DMS53 treated with DMSO at 0.1 percent for 48 hours (cell line): ENCODE data around the gene RAB32.
A peak's percentile ranks its signal among the peaks of the same experiment; 100 is the strongest.
"Not testable (repeated sequence)": the region's sequence is repeated elsewhere in the genome, so short reads cannot be mapped to it uniquely, and the experiment has no call there.

ENCODE experiments used
- DNase-seq: peaks from one replicate; lab custom pipeline; 2025; ENCODE audit not compliant: unreplicated experiment; lab: John Stamatoyannopoulos, UW

Gene RAB32

DNA sequence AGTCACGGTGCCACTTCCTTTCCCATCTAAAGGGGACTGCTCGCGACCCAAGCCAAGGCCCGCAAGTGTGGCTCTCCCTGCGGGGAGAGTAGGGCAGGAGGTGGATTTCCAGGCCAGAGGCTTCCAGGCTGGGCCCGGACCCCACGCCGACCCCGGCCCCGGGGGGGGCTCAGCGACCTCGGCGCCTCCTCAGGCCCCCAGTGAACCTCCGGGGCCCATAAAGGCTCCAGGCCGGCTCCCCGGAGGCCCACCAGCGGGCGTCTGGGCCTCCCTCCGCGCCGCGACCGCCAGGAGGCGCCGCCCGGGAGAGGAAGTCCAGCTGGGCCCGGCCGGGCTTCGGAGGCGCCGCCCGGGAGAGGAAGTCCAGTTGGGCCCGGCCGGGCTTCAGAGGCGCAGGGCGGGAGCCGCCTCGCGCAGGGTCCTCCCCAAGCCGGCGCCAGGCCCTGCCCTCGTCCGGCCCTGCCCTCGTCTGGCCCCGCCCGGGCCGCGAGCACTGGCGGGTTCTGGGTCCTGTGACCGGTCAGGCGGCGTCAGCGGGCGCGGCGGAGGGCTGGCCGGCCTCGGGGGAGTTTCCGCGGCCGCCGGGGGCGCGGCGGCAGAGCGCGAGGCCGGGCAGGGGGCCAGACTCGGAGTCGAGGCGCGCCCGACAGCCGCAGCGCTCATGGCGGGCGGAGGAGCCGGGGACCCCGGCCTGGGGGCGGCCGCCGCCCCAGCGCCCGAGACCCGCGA is at the start of gene RAB32:
RAB32 (plus strand) TSS at position 623 of the 729 bp plus-strand sequence; CDS start at position 662, 39 bp downstream.
- DNase-seq: peak; percentile 78

DNA sequence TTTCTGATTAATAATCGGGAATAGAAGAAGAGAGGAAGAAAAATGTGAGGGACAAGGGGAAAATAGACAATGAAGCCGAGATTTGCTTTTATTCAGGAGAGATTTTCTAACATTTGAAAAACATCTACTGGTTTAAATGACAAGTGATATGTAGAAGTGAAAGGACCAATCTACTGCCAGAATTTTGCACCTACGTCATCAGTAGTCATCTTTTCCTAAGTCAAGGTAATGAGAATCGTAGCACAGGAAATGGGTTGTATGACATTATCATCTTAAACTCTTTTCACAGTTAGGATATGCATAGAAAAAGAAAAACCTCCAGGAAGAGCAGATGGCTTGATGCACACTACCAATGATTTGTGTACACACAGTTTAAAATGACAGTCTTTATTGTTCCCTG is 45.3 kb upstream of the RAB32 start:
- no peak for DNase-seq

- DNase-seq: no peak
These were observed 40.5 kb upstream of the RAB32 start for GRCh38 chr6:146503096-146503495.

GRCh38 chr6:146515212-146515611 is 28.4 kb upstream of the RAB32 start:
- no peak for DNase-seq

DNA sequence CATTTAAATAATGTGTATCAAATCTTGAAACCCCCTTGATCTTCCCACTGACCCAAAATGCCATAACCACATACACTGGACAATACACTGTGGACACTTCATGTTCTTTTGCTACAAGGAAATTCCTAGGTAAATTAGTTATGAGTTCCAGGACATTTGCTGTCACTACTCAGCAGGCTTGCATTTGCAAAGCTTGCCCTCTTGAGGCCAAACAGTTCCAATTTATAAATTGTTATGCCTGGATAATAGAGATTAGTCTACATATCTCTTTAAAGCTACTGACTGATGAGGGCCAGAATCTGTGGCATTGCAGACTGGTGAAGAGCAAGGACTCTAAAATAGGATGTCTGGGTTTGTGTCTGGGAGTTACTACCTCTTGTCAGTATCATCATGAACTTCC is 17.4 kb upstream of the RAB32 start:
- DNase-seq: no peak

DNA sequence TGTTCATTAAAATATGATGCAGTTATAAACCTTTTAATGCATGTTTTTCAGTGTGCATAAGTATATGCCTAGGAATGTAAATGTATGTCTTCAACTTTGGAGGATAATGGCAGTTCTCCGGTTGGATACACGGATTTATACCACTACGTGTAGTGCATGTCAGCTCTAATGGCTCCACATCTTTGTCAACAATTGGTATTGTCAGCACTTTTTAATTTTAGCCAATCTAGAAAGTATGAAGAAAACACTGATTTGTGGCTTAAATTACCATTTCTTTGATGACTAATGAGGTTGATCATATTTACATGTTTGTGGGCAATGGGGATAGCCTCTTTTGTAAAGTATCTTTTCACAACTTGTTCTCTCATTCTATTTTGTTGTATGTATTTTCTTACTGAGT is 10.9 kb upstream of the RAB32 start:
- no peak for DNase-seq

GRCh38 chr6:146542881-146543210 is 787 bp upstream of the RAB32 start:
- DNase-seq: no peak

DNA sequence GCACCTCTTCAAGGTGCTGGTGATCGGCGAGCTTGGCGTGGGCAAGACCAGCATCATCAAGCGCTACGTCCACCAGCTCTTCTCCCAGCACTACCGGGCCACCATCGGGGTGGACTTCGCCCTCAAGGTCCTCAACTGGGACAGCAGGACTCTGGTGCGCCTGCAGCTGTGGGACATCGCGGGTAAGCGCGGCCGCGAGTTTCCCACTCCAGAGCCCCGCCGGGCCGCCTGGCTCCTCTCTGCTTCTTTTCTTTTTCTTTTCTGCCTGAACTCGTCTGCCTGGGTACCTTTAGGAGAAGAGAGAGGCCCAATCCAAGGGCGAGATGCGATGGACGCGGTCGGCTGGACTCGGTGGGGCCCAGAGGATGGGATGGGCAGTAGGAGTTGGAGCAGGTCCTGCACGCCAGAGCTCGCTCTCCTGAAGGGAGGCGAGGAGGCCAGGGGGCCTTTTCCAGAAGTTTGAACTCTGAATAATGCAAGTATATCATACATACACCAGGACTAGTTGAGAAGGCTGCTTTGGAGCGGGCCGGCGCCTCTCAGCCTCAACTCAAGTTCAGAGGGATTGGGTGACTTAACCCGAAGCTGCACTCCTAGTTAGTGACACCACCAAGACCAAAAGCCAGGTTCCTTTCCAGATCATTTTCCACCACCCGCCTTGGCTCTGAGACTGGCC is 445 bp downstream of the RAB32 start:
- DNase-seq: peak; percentile 41

DNA sequence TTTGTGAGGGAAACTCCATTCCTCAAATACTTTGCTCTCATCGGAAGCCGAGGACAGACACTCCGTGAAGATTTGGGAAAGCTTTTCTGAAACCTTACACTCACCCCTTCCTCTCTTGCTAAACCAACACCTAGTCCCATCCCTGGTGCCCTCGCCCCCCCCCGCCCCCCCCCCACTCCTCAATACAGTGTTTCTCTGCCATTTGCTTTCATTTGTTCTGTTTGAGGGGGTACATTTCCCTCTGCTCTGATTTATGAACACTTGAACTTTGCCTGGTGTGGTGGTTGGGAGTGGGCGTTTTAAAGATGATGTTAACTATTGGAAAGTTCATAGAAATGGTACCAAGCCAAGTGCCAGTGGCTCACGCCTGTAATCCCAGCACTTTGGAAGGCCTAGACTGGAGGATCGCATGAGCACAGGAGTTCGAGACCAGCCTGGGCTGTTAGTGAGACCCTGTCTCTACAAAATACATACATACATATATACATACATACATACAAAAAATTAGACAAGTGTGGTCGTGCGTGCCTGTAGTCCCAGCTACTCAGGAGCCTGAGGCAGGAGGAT is 1.1 kb downstream of the RAB32 start:
- DNase-seq: no peak

DNA sequence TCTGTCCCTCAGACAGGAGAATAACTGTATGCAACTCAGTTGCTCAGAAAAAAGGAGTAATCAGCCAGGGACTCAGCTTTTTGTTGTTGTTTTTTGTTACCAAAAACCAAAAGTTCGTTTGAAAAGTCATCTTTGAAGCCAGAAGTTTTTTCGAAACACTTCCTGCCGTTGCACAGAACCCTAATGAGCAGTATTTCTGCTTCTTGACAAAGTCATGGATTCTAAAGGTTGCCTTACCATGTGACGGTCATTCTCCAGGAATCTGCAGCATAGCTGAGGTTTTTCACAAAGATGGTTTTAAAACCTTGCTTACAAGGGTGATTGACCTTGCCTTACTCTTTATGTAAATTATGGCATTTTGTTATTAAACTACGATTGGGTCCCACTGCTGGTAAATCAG is 1.9 kb downstream of the RAB32 start:
- no peak for DNase-seq

GRCh38 chr6:146546443-146547043 is 2.9 kb downstream of the RAB32 start:
- no peak for DNase-seq

DNA sequence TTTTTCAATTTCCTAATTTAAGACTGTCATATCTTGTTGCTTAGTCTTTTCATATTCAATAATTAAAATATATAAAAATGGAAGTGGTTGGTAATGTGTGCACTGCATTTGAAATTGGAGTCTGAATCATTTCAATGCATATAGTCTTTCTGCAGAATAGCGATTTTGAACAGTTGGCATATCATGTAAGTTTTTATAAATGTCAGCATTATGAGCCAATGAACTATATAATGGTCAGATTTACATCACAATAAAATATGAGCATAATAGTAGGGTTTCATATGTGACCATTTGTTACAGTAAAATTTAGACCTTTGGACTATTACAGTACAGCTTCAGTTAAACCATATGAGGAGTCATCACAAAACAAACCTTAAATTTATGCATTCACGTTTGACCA is 4.3 kb downstream of the RAB32 start:
- no peak for DNase-seq

GRCh38 chr6:146548898-146549374 is 5.3 kb downstream of the RAB32 start:
- no peak for DNase-seq

DNA sequence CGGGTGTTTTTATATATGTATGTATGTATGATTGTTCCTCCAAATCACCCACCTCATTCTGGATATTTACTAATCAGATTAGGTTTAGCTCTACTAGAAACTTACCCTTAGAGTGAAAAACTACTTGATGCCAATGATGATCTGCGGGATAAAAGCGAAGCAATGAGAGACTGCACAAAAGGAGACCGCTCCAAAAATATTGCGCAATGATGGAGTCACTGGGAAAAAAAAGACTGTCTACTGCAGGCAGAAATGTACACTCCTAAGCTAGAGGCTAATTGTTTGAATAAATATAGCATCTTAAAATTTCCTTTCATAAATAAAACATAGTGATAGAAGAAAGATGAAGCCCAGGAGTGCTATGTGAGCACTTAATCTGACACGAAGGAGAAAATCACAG is 7.3 kb downstream of the RAB32 start:
- no peak for DNase-seq

DNA sequence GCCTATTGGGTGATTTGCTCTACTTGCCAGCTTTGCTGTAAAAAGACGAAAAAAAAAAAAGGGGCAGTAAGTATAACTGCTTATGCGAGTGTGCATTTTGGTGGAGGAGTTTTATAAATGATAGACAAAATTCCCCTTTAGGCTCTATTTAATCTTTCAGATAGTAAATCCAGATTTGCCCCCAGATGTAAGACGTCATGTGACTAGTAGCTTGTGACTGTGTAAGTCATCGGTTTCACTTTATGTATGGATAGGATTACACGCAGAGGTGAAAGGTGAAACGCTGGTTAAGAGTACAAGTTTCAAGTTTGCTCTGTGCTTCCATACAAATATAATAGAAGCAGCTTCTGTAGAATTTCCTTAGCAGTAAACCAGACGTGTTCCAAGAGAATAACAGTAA is 7.9 kb downstream of the RAB32 start:
- no peak for DNase-seq

- no peak for DNase-seq
These were observed 9.9 kb downstream of the RAB32 start for GRCh38 chr6:146553377-146554135.

GRCh38 chr6:146560607-146561006 is 17.0 kb downstream of the RAB32 start:
- no peak for DNase-seq

DNA sequence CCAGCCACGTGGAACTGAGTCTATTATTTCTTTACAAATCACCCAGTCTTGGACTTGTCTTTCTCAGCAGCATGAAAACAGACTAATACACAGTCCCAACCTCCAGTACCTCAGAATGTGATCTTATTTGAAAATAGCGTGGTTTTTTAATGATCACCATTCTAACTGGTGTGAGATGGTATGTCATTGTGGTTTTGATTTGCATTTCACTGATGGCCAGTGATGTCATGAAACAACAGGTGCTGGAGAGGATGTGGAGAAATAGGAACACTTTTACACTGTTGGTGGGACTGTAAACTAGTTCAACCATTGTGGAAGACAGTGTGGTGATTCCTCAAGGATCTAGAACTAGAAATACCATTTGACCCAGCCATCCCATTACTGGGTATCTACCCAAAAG is 23.0 kb downstream of the RAB32 start:
- DNase-seq: not testable (repeated sequence)

DNA sequence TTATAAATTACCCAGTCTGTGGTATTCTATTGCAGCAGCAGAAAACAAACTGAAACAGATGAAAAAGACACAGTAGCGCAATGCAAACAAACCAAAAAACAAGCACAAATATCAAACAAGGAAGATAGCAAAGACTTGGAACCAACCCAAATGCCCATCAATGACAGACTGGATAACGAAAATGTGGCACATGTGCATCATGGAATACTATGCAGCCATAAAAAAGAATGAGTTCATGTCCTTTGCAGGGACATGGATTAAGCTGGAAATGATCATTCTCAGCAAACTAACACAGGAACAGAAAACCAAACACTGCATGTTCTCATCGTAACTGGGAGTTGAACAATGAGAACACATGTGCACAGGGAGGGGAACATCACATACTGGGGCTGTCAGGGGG is 25.0 kb downstream of the RAB32 start:
- not testable (repeated sequence) for DNase-seq

- no peak for DNase-seq
These were observed 30.6 kb downstream of the RAB32 start for GRCh38 chr6:146574211-146574610.

DNA sequence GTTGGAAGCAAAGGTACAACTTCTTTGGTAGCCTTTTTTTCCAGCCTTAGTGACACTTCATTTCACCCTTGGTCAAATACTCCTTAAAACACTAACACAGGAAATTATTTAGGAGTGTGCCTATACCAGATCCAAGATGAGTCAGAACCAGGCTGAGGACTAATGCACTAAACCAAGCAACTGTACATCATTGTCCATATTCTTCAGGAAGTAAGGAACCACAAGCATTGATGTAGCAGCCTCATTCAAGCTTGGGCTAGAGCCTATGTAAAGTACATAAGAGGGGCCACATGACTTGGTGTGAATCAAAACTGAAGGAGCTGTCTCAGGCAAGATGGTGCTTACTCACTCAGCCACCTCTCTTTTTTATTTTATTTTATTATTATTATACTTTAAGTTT is 34.4 kb downstream of the RAB32 start:
- DNase-seq: no peak
